Measurements from ENCODE around the gene PDGFRB.

The PDGFRB gene

DNA sequence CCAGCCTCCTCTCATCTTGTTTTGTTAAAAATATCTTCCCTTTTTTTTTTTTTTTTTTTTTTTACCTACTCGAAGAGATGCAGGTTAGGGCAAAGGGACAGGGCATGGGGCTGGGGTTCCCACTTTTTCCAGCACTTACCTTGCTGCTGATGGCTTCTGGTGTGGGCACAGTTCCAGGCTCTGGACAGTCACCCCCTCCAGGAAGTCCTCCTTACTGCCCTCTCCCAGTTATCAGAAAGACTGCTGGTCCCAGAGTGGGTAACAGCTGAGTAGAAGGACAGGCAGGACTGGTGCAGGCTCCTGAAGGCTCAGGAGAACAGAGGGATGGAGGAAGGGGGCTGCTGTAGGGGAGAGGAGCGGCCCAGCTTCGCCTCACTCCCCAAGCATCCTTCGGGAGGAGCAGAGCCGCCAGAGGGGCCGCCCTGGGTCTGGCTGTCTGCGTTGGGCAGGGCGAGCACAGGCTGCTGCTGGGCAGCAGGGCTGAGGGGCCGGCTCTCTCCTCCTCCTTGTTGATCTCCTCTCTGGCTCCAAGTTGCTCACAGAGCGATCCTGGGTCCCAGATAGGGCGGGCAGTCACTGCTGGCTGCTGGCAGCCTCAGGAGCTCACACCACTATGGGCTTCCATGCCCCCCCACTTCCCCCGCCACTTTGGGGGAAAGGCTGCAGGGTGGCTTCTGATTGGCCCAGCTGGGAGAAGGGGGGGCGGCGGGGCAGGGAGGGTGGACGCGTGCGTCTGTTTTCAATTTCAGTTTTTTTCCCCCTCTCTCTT is at the start of gene PDGFRB:
PDGFRB (minus strand) TSS at position 588 of the 769 bp plus-strand sequence. CDS start 18,798 bp downstream, outside the sequence.
- TF ChIP-seq, protein P1, sequence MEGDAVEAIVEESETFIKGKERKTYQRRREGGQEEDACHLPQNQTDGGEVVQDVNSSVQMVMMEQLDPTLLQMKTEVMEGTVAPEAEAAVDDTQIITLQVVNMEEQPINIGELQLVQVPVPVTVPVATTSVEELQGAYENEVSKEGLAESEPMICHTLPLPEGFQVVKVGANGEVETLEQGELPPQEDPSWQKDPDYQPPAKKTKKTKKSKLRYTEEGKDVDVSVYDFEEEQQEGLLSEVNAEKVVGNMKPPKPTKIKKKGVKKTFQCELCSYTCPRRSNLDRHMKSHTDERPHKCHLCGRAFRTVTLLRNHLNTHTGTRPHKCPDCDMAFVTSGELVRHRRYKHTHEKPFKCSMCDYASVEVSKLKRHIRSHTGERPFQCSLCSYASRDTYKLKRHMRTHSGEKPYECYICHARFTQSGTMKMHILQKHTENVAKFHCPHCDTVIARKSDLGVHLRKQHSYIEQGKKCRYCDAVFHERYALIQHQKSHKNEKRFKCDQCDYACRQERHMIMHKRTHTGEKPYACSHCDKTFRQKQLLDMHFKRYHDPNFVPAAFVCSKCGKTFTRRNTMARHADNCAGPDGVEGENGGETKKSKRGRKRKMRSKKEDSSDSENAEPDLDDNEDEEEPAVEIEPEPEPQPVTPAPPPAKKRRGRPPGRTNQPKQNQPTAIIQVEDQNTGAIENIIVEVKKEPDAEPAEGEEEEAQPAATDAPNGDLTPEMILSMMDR (conservative IDR thresholded peaks at IDR 0.05): no peak
- H3K27ac ChIP-seq: no peak within 1 kb of the TSS

DNA sequence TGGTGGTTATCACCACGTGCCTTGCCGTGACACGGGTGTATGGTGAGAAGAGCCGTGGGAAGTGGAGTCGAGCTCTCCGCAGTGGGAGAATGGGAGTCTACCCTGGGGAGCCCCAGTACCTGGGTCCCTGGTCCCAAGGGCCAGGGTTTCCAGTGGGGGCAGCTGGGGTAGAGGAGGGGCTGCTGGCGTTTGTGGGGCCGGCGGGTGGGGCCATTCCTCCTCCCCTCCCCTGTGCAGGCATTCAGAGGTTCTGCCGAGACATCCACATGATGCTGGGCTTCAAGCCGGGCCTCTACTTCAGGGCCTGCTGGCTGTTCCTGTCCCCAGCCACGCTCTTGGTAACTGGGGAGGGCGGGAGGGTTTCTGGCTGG is 48.9 kb upstream of the PDGFRB start:
- no peak overlapping the region for H3K27ac ChIP-seq
- TF ChIP-seq, protein P1 (conservative IDR thresholded peaks at IDR 0.05): no peak

DNA sequence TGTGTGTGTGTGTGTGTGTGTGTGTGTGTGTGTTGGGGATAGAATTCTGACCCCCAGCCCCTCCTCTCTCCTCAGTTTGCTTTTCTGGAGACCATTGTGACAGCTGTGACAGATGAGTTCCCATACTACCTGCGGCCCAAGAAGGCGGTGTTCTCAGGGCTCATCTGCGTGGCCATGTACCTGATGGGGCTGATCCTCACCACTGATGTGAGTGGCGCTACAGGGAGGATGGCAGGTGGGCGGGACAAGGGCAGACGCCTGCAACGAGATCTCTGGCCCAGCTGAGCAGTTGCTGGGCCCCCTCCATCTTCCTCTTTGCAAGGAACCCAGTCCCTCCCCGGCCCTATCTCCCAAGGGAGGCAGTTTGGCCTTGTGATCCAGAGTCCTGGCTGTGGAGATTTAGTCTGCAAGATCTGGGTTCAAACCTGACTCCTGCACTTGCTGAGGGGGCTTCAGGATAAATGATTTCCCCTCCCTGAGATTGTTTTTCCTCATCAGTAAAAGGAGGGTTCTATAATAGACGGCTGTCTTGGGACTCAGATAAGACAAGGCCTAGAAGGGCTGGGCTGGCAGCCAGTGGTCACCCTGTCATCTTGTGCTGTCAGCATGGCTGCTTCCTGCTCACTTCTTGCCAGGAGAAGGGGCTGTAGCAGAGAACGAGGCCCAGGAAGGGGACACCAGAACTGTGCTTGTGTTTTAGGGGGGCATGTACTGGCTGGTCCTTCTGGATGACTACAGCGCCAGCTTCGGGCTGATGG is 48.4 kb upstream of the PDGFRB start:
- TF ChIP-seq, protein P1 (conservative IDR thresholded peaks at IDR 0.05): no peak
- no peak overlapping the region for H3K27ac ChIP-seq

DNA sequence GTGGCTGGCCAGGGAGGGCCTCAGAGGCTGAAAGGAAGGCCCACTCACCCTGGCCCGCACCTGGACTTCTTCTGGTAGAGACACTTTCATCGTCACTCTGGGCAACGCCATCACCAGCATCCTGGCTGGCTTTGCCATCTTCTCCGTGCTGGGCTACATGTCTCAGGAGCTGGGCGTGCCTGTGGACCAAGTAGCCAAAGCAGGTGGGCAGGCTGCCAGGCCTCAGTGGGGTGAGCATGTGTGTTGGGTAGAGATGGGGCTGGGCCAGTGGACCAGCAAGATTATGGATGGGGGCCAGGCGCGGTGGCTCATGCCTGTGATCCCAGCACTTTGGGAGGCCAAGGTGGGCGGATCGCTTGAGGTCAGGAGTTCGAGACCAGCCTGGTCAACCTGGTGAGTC is 46.9 kb upstream of the PDGFRB start:
- H3K27ac ChIP-seq: no peak overlapping the region
- TF ChIP-seq, protein P1 (conservative IDR thresholded peaks at IDR 0.05): no peak

DNA sequence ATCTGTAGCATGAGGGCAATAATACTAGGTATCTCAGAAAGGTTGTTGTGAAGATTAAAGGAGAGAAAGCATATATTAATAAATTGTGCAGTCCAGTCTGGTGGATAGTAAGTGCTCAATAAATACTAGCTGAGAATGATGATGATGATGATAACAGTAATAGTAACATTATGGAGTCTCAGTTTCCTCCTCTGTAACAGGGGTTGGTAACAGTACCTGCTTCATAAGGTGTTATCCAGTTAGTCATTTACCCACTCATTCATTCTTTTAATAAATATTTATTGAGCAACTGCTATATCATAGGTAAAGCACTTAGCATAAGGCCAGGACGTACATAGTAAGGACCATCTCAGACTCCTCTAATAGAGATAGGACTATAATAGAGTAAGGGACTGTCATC is 41.8 kb upstream of the PDGFRB start:
- TF ChIP-seq, protein P1 (conservative IDR thresholded peaks at IDR 0.05): no peak
- H3K27ac ChIP-seq: no peak overlapping the region

DNA sequence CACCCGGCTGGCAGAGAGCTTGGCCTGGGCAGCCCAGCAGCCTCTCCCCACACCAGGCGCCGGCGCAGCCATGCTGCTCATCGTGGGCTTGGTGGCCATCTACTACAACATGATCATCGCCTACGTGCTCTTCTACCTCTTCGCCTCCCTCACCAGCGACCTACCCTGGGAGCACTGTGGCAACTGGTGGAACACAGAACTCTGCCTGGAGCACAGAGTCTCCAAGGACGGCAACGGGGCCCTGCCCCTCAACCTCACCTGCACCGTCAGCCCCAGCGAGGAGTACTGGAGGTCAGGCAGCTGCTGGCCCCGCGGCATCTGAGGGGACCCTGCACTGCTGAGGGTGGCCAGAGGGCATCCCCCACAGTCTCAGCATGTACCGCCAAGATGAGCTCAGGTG is 41.3 kb upstream of the PDGFRB start:
- TF ChIP-seq, protein P1 (conservative IDR thresholded peaks at IDR 0.05): no peak
- no peak overlapping the region for H3K27ac ChIP-seq

DNA sequence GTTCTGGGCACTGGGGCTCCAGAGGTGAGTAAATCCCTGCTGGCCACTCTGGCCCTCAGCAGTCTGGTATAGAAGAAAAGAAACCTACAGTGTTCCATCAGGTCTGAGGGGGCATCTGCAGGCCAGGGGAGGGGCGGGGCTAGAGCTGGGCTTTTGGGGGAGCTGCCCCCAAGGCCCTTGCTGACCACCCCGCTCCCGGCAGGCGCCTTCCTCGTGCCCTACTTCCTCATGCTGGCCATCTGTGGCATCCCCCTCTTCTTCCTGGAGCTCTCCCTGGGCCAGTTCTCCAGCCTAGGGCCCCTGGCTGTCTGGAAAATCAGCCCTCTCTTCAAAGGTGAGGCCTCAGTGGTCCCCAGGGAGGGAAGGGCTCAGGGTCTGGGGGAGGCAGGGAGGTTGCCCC is 40.9 kb upstream of the PDGFRB start:
- H3K27ac ChIP-seq: no peak overlapping the region
- TF ChIP-seq, protein P1 (conservative IDR thresholded peaks at IDR 0.05): no peak

Measured in VCaP (cell line).